Caco-2 (cell line): ENCODE results near the gene CALM1. TPM values are rescaled to one million over a fixed set of nuclear protein-coding genes. Genes with fewer than 3 reads are reported as not detected.

Experiments used
- BruUV-seq: library from RNA; stranded (reverse); fragments of 400-500 nt; replicated peaks from 2 replicates; lab custom pipeline; 2021; lab: Mats Ljungman, UMichigan
- CTCF ChIA-PET: fragments of 300-600 bp; sonication (Branson Sonifier 250); formaldehyde crosslinking; loops from one replicate; lab custom pipeline; 2022; ENCODE audit warnings: antibody characterized with exemption; lab: Charles Lee
- POLR2A ChIA-PET: fragments of 300-600 bp; sonication (Branson Sonifier 250); formaldehyde crosslinking; loops from one replicate; lab custom pipeline; 2022; ENCODE audit warnings: antibody characterized with exemption; lab: Charles Lee
- DNase-seq, 2 experiments: peaks; one replicate each; pipeline versions ENCODE4 v3.0.0 to v3.0.0-alpha.2; 2020 to 2022
- H3K27me3 ChIP-seq: replicated peaks from 2 replicates; pipeline ENCODE4 v1.6.0; 2011; ENCODE audit warnings: low read length; ENCODE audit not compliant: control insufficient read depth, insufficient read depth
- H3K36me3 ChIP-seq: 2 replicates; pipeline ENCODE4 v1.5.1; 2011; ENCODE audit warnings: low read length; ENCODE audit not compliant: control insufficient read depth, insufficient read depth
- H3K4me1 ChIP-seq: fragments of 250-450 bp; sonication (Bioruptor Pico); 2 replicates; pipeline ENCODE4 v1.5.1; 2020; ENCODE audit warnings: mild to moderate bottlenecking
- H3K4me3 ChIP-seq: 2 replicates; pipeline ENCODE4 v1.5.1; 2011; ENCODE audit warnings: low read depth, mild to moderate bottlenecking, control low read depth, low read length
- H3K9me3 ChIP-seq: fragments of 250-450 bp; sonication (Bioruptor Pico); 2 replicates; pipeline ENCODE4 v1.5.1; 2020; ENCODE audit warnings: mild to moderate bottlenecking, moderate library complexity
- H3K27ac Mint-ChIP-seq: one replicate; pipeline ENCODE4 v1.8.0; 2022; ENCODE audit warnings: mixed read lengths; ENCODE audit not compliant: unreplicated experiment
- H3K27me3 Mint-ChIP-seq: one replicate; pipeline ENCODE4 v1.8.0; 2022; ENCODE audit warnings: mixed read lengths; ENCODE audit not compliant: insufficient read depth, unreplicated experiment
- H3K36me3 Mint-ChIP-seq: one replicate; pipeline ENCODE4 v1.8.0; 2022; ENCODE audit warnings: mild to moderate bottlenecking, mixed read lengths; ENCODE audit not compliant: insufficient read depth, unreplicated experiment
- H3K4me1 Mint-ChIP-seq: one replicate; pipeline ENCODE4 v1.8.0; 2022; ENCODE audit warnings: low read depth, mixed read lengths; ENCODE audit not compliant: unreplicated experiment
- H3K4me3 Mint-ChIP-seq: one replicate; pipeline ENCODE4 v1.8.0; 2022; ENCODE audit warnings: mild to moderate bottlenecking, moderate library complexity, mixed read lengths; ENCODE audit not compliant: unreplicated experiment
- H3K9me3 Mint-ChIP-seq: one replicate; pipeline ENCODE4 v1.8.0; 2022; ENCODE audit warnings: mixed read lengths; ENCODE audit not compliant: unreplicated experiment
- intact Hi-C: fragments of 100-400 bp; cut with micrococcal nuclease; formaldehyde crosslinking; loops from one replicate; pipeline ENCODE4 v1.10.0; 2022; ENCODE audit not compliant: unreplicated experiment
- total RNA-seq: library from RNA; stranded (reverse); gene quantifications from 2 replicates; pipeline ENCODE4 v1.2.3, GENCODE V29; 2022
- TF ChIP-seq, protein P1 (sequence below), 2 experiments: fragments of 200-600 bp in 1 of 2; IDR thresholded peaks; 1 replicate in 1 of 2; 2 replicates in 1 of 2; pipeline versions ENCODE4 v1.5.1 to v1.8.0; 2011 to 2022; ENCODE audit warnings: antibody characterized with exemption in 1 of 2, control low read depth in 1 of 2, inconsistent platforms in 1 of 2, low read depth in 1 of 2, low read length in 1 of 2, mild to moderate bottlenecking in 1 of 2, moderate library complexity in 1 of 2; ENCODE audit not compliant: insufficient read depth in 1 of 2, severe bottlenecking in 1 of 2, unreplicated experiment in 1 of 2

Gene CALM1
- total RNA-seq, 1 experiment from 2014 or later: 437 TPM

DNA sequence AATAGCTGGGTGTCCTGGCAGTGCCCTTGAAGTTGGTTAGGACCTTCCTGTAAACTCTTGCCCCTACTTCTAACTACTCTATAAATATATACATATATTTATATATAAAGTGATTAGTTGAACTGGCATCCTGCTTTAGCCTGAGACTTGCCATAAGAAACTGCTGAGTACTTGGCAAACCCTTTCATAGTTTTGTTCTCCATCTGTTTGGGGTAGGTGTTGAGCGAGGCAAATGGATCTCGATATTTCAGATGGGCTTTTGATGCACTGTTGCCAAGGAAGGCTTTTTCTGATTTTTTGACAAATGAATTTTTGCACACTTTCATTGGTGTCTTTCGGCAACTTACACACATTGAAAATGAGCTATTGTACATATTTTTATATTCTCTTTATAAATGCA is 10.4 kb downstream of the CALM1 start:
- H3K9me3 Mint-ChIP-seq: no peaks in the 10 kb centered on the region
- ChIA-PET POLR2A (no interaction called here), CTCF (no interaction called here)
- H3K27me3 Mint-ChIP-seq: no peaks in the 10 kb centered on the region
- no peaks in the 10 kb centered on the region for H3K4me1 ChIP-seq
- H3K4me1 Mint-ChIP-seq: no peaks in the 10 kb centered on the region
- TF ChIP-seq, protein P1, sequence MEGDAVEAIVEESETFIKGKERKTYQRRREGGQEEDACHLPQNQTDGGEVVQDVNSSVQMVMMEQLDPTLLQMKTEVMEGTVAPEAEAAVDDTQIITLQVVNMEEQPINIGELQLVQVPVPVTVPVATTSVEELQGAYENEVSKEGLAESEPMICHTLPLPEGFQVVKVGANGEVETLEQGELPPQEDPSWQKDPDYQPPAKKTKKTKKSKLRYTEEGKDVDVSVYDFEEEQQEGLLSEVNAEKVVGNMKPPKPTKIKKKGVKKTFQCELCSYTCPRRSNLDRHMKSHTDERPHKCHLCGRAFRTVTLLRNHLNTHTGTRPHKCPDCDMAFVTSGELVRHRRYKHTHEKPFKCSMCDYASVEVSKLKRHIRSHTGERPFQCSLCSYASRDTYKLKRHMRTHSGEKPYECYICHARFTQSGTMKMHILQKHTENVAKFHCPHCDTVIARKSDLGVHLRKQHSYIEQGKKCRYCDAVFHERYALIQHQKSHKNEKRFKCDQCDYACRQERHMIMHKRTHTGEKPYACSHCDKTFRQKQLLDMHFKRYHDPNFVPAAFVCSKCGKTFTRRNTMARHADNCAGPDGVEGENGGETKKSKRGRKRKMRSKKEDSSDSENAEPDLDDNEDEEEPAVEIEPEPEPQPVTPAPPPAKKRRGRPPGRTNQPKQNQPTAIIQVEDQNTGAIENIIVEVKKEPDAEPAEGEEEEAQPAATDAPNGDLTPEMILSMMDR (IDR thresholded peaks at IDR 0.05; ENCODE audit: insufficient read depth in 1 of 2, low read depth in 1 of 2, low read length in 1 of 2, severe bottlenecking in 1 of 2, unreplicated experiment in 1 of 2): no peak
- H3K4me3 ChIP-seq: no peak overlapping the region
- no TSS peak for BruUV-seq
- H3K27me3 ChIP-seq: no peaks in the 10 kb centered on the region
- DNase-seq: no peak
- H3K36me3 ChIP-seq: peaks cover 3% of the 10 kb centered on the region; the same call in 1 of the 2 replicates
- peaks cover 66% of the 10 kb centered on the region for H3K36me3 Mint-ChIP-seq
- intact Hi-C loops: no loop called here
- no peak overlapping the region for H3K4me3 Mint-ChIP-seq
- no peak overlapping the region for H3K27ac Mint-ChIP-seq
- H3K9me3 ChIP-seq: no peaks in the 10 kb centered on the region

DNA sequence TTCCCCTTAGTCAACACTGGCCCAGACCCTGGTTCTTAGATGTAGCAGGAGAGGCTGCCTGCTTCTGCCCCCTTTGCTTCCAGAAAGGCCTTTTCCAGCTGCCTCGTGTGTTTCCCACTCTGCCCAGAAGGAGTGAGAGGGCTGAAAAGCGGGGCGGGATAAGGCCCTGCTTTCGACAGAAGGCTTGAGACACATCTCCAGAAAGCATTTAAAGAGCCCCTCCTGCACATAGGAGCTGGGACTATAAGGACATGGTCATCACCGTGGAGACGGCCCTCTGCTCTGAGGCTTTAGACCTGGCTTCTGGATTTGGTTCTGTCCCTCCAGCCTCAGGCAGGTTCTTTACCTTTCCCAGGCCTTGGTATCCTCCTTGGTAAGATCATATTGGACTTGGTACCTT is 11.9 kb downstream of the CALM1 start:
- Mint-ChIP-seq H3K9me3 (no peaks in the 10 kb centered on the region), H3K4me1 (no peaks in the 10 kb centered on the region), H3K27ac (no peak overlapping the region), H3K4me3 (no peak overlapping the region), H3K36me3 (peaks cover 52% of the 10 kb centered on the region), H3K27me3 (no peaks in the 10 kb centered on the region)
- H3K9me3 ChIP-seq: no peaks in the 10 kb centered on the region
- CTCF ChIA-PET: no interaction called here
- intact Hi-C loops: no loop called here
- DNase-seq: no peak
- H3K4me1 ChIP-seq: no peaks in the 10 kb centered on the region
- BruUV-seq: no TSS peak
- H3K27me3 ChIP-seq: no peaks in the 10 kb centered on the region
- TF ChIP-seq, protein P1 (IDR thresholded peaks at IDR 0.05; ENCODE audit: insufficient read depth in 1 of 2, low read depth in 1 of 2, low read length in 1 of 2, severe bottlenecking in 1 of 2, unreplicated experiment in 1 of 2): no peak
- peaks cover 1% of the 10 kb centered on the region; the same call in 1 of the 2 replicates for H3K36me3 ChIP-seq
- no peak overlapping the region for H3K4me3 ChIP-seq
- POLR2A ChIA-PET: no interaction called here

DNA sequence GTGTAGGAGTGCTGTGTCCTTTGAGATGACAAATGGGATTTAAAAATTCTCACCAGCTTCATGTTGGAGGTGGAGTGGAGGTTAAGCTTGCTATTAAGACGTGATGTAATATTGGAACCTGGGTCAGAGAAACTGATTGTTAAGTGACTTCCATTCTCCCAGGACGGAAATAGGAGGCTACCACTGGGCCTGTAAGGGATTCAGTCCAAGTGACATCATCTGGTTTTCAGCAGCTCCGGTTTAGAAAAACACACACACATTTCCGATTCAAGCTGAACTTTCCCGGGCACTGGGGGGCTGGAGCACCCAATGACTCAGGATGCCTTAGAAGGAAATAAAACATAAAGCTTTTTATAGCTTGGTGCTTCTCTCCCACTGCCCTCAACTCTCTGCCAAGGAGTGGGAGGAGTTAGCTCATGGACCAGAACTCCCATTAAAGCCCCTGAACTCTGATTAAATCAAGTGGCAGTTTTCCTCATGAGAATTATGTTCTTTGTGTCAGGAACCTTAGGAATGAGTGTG is 12.4 kb downstream of the CALM1 start:
- no peak for DNase-seq
- Mint-ChIP-seq H3K27ac (no peak overlapping the region), H3K27me3 (no peaks in the 10 kb centered on the region), H3K9me3 (no peaks in the 10 kb centered on the region), H3K36me3 (peaks cover 46% of the 10 kb centered on the region), H3K4me3 (no peak overlapping the region), H3K4me1 (no peaks in the 10 kb centered on the region)
- H3K36me3 ChIP-seq: peaks cover under 1% of the 10 kb centered on the region; the same call in 1 of the 2 replicates
- no peaks in the 10 kb centered on the region for H3K27me3 ChIP-seq
- H3K9me3 ChIP-seq: no peaks in the 10 kb centered on the region
- TF ChIP-seq, protein P1 (IDR thresholded peaks at IDR 0.05; ENCODE audit: insufficient read depth in 1 of 2, low read depth in 1 of 2, low read length in 1 of 2, severe bottlenecking in 1 of 2, unreplicated experiment in 1 of 2): no peak
- intact Hi-C loops: no loop called here
- H3K4me1 ChIP-seq: no peaks in the 10 kb centered on the region
- no TSS peak for BruUV-seq
- POLR2A ChIA-PET: interaction anchor here (0.5 kb wide), 1 partner anchor 105 kb away, joined by 3 read pairs; no protein-coding TSS in a partner anchor
- CTCF ChIA-PET: no interaction called here
- no peak overlapping the region for H3K4me3 ChIP-seq
